GM12878 (cell line): Measurements from ENCODE around the gene OR7A17. TPM values are rescaled to one million over a fixed set of nuclear protein-coding genes. Genes with fewer than 3 reads are reported as not detected.

ENCODE experiments used
- ATAC-seq: fragments of 200-7000 bp; cut with Tn5 transposase; 3 replicates; pipeline ENCODE4 v1.9.1; 2020; ENCODE audit warnings: mild to moderate bottlenecking, moderate library complexity
- BruUV-seq: library from RNA; stranded (reverse); fragments of 400-500 nt; replicated peaks from 2 replicates; lab custom pipeline; 2021; lab: Mats Ljungman, UMichigan
- CTCF ChIA-PET: fragments of 300-600 bp; sonication (Branson Sonifier 250); formaldehyde crosslinking; extraction: SDS; loops from one replicate; lab custom pipeline; 2021; ENCODE audit warnings: inconsistent platforms; lab: Yijun Ruan, JAX
- POLR2A ChIA-PET: fragments of 350-600 bp; formaldehyde crosslinking; extraction: SDS; loops from one replicate; lab custom pipeline; 2021; ENCODE audit warnings: inconsistent platforms; lab: Charles Lee
- RAD21 ChIA-PET: fragments of 300-600 bp; sonication (Branson Sonifier 250); formaldehyde crosslinking; loops from one replicate; lab custom pipeline; 2023; ENCODE audit warnings: antibody characterized with exemption; ENCODE audit not compliant: unreplicated experiment; lab: Charles Lee
- SMC1A ChIA-PET: fragments of 300-600 bp; sonication (Branson Sonifier 250); formaldehyde crosslinking; loops from one replicate; lab custom pipeline; 2023; ENCODE audit not compliant: unreplicated experiment, uncharacterized antibody; lab: Charles Lee
- DNase-seq: peaks from one replicate; pipeline ENCODE4 v3.0.0-alpha.2; 2011; ENCODE audit warnings: low read depth, low spot score
- FAIRE-seq: peaks from 3 replicates; lab custom pipeline; 2011; peaks lifted over from hg19 to GRCh38; lab: Jason Lieb, UNC
- H2AFZ ChIP-seq: 2 replicates; pipeline ENCODE4 v1.6.0; 2011; ENCODE audit warnings: low read depth, low read length, control low read depth; ENCODE audit not compliant: control insufficient read depth
- H3K27ac ChIP-seq: 2 replicates; pipeline ENCODE4 v1.5.1; 2011; ENCODE audit warnings: control low read depth; ENCODE audit not compliant: control insufficient read depth, insufficient read depth
- H3K27me3 ChIP-seq, 2 experiments: replicated peaks in 1 of 2; 2 replicates each; pipeline versions ENCODE4 v1.6.0 to v1.6.1; 2011; ENCODE audit warnings: low read length in 1 of 2; ENCODE audit not compliant: control insufficient read depth in 2 of 2, insufficient read depth in 2 of 2
- H3K36me3 ChIP-seq, 2 experiments: 2 replicates each; pipeline ENCODE4 v1.5.1; 2011; ENCODE audit warnings: low read length in 1 of 2; ENCODE audit not compliant: control insufficient read depth in 2 of 2, insufficient read depth in 2 of 2
- H3K4me1 ChIP-seq: 2 replicates; pipeline ENCODE4 v1.6.1; 2011; ENCODE audit warnings: mild to moderate bottlenecking, low read length, moderate library complexity, mixed read lengths; ENCODE audit not compliant: control insufficient read depth, insufficient read depth
- H3K4me2 ChIP-seq: 2 replicates; pipeline ENCODE4 v1.6.0; 2011; ENCODE audit warnings: control low read depth; ENCODE audit not compliant: control insufficient read depth, insufficient read depth
- H3K4me3 ChIP-seq: fragments of 200-600 bp; sonication (generic); 2 replicates; pipeline ENCODE4 v1.5.1; 2016
- H3K79me2 ChIP-seq: 2 replicates; pipeline ENCODE4 v1.6.0; 2011; ENCODE audit warnings: low read length; ENCODE audit not compliant: control insufficient read depth, insufficient read depth
- H3K9ac ChIP-seq: 2 replicates; pipeline ENCODE4 v1.8.0; 2011; ENCODE audit warnings: low read length, control low read depth, mixed read lengths; ENCODE audit not compliant: control insufficient read depth, insufficient read depth
- H3K9me3 ChIP-seq: replicated peaks from 3 replicates; pipeline ENCODE4 v1.5.1; 2011; ENCODE audit warnings: mild to moderate bottlenecking, low read length; ENCODE audit not compliant: control insufficient read depth, insufficient read depth
- H4K20me1 ChIP-seq: 2 replicates; pipeline ENCODE4 v1.6.0; 2011; ENCODE audit not compliant: control insufficient read depth, insufficient read depth
- MLLT1 ChIP-seq: fragments of 450-650 bp; IDR thresholded peaks from 2 replicates; pipeline ENCODE4 v1.6.1; 2016; ENCODE audit warnings: mild to moderate bottlenecking
- WGBS: methylation state at CpG from one replicate; pipeline ENCODE4 v1.1.6; 2016; ENCODE audit warnings: low lambda C conversion rate; ENCODE audit not compliant: insufficient replicate concordance, insufficient coverage; ENCODE audit errors: missing lambda C conversion rate; 5-methylcytosine and 5-hydroxymethylcytosine counted together
- in situ Hi-C: fragments of 300-500 bp; cut with MboI; formaldehyde crosslinking; loops from 9 replicates; pipeline ENCODE4 v1.14.3; 2018; ENCODE audit warnings: mixed read lengths
- intact Hi-C: fragments of 100-400 bp; cut with micrococcal nuclease; formaldehyde crosslinking; loops from one replicate; pipeline ENCODE4 v1.14.2; 2022; ENCODE audit not compliant: unreplicated experiment
- polyA plus RNA-seq, 11 experiments: library from polyadenylated mRNA; depleted of rRNA in 4 of 11; unstranded in 6 of 11; stranded (reverse) in 5 of 11; fragments of >200 nt; fragmentation: Nextera tagmentation in 4 of 11; fragmentation: Illumina TruSeq in 1 of 11; extraction: Ambion mirVana in 4 of 11; extraction: Trizol in 1 of 11; gene quantifications; 1 replicate in 1 of 11; 2 replicates in 10 of 11; pipeline versions ENCODE4 v1.2.1 to v1.2.3, GENCODE V29; 2011 to 2016; ENCODE audit warnings: inconsistent platforms in 2 of 11, missing spikeins in 2 of 11, low read depth in 1 of 11
- total RNA-seq, 4 experiments: library from RNA; depleted of rRNA in 3 of 4; stranded (reverse); fragments of >200 nt in 3 of 4; fragmentation: Illumina TruSeq in 1 of 4; extraction: Trizol in 1 of 4; gene quantifications; 2 replicates each; pipeline versions ENCODE4 v1.2.1 to v1.2.3, GENCODE V29; 2013 to 2021

The OR7A17 gene
- total and polyA plus RNA-seq, 10 of the 15 experiments (the other 5 are each of a cell fraction or from before 2014, with no cell fraction given): not detected

- CTCF ChIA-PET: interaction anchor here (0.9 to 3.4 kb wide), 3 partner anchors 21 to 316 kb away, joined by 3 to 19 read pairs (median 3); no protein-coding TSS in a partner anchor
Observed at GRCh38 chr19:14889994-14890642, 4.2 kb upstream of the OR7A17 start.

More at GRCh38 chr19:14889994-14890642, 4.2 kb upstream of the OR7A17 start:
- Histone ChIP-seq H3K36me3 (no peaks in the 10 kb centered on the region), H4K20me1 (no peaks in the 10 kb centered on the region), H3K4me2 (no peak overlapping the region), H3K9me3 (no peaks in the 10 kb centered on the region), H3K4me1 (no peaks in the 10 kb centered on the region), H3K27me3 (no peaks in the 10 kb centered on the region; a peak in 1 of 4 replicates), H3K9ac (no peak overlapping the region), H3K4me3 (no peak overlapping the region)
- BruUV-seq: no TSS peak
- FAIRE-seq (no peak), ATAC-seq (no peak), DNase-seq (no peak)
- RAD21 ChIA-PET: no interaction called here
- 7% methylated on average over 3 of the region's 3 CpGs for WGBS
- POLR2A ChIA-PET: no interaction called here
- no peak for TF ChIP-seq MLLT1
- TF ChIP-seq, all 136 proteins: peak for 0
- SMC1A ChIA-PET: interaction anchor here (1.3 to 1.5 kb wide), 2 partner anchors 316 to 318 kb away, joined by 3 to 4 read pairs; no protein-coding TSS in a partner anchor
- intact Hi-C loops: loop anchor here (2.0 to 5.0 kb wide), 3 partner anchors 199 to 333 kb away; partner anchors contain the start of genes NDUFB7 and ZNF333
- Histone ChIP-seq H2AFZ (no peak overlapping the region), H3K27ac (no peak overlapping the region), H3K79me2 (no peaks in the 10 kb centered on the region)
- in situ Hi-C loops: loop anchor here (5.0 kb wide), 1 partner anchor 323 kb away; no protein-coding TSS in a partner anchor
